Suppressor macrophage (primary cell): ENCODE measurements around the gene FDXACB1.
"Not testable (repeated sequence)": the region's sequence is repeated elsewhere in the genome, so short reads cannot be mapped to it uniquely, and the experiment has no call there.

ENCODE experiments used
- DNase-seq, 4 experiments: peaks; one replicate each; pipeline ENCODE4 v3.0.0-alpha.2; 2020 to 2022

Gene FDXACB1

DNA sequence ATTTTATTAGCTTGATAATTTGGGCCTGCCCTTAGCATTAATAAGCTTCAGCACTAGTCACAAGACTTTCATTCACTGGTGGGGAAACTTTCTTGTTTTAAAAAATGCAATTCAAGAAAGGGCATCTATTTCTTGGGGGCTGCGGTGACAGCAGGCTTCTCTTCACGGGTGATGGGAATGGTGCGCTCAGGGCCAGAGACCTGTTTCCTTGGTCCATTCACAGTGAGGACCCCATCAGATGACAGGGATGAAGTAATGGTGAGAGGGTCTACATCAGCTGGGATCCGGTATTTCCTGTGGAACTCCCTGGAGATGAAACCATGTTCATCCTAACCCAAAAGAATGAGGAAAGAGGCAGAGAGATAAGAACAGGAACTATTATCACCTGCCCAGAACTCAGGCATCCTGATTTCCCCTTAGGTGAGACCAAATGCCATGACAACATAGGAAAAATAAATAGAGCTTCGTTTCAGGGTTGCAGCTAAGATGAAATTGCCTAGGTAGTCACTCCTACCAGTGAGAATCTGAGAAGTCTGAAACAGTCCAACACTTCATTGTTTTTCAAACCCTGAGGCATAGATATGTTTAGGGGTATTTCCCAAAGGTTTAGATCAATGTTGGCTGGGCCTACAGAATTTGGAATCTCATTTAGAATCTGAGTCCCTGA is 29.8 kb upstream of the FDXACB1 start:
- DNase-seq = no peak

DNA sequence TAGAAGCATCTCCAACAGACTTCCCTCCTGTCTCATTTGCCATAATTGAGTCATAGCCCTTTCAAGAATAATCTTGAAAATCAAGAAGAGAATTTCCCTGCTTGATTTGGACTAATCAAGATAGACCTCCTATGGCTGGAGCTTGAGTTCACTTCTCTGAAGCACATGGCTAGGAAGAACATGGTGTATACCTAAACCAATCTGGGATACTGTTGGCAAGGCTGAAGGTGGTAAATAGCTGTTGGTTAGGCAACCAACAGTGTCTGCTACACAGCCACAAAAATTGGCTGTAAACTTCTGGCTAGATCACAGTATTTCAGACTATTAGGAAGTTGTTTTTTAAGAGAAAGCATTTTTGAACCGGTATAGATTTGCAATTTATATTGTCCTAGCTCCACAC is 27.7 kb upstream of the FDXACB1 start:
- DNase-seq = no peak

DNA sequence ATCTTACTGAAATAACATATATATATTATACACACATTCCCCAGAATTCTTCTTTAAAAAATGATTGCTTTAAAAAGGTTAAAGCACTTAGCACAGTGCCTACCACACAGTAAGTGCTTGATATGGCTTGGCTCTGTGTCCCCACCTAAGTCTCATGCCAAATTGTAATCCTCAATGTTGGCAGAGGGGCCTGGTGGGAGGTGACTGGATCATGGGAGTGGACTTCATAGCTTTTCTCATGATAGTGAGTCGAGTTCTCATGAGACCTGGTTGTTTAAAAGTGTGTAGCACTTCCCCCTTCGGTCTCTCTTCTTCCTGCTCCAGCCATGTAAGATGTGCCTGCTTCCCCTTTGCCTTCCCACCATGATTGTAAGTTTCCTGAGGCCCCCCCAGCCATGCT is 26.4 kb upstream of the FDXACB1 start:
- peak; percentile 26 to 56 (median 36) for DNase-seq

DNA sequence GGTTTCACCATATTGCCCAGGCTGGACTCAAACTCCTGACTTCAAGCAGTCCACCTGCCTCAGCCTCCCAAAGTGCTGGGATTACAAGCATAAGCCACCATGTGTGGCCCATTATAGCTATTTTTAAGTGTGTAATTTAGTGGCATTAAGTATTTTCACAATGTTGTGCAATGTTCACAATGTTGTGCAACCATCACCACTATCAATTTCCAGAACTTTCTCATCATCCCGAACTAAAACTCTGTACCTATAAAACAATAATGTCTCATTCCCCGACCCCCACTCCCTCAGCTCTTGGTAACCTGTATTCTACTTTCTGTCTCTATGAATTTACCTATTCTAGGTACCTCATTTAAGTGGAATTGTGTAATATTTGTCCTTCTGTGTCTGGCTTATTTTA is 7.9 kb upstream of the FDXACB1 start:
- DNase-seq = no peak

DNA sequence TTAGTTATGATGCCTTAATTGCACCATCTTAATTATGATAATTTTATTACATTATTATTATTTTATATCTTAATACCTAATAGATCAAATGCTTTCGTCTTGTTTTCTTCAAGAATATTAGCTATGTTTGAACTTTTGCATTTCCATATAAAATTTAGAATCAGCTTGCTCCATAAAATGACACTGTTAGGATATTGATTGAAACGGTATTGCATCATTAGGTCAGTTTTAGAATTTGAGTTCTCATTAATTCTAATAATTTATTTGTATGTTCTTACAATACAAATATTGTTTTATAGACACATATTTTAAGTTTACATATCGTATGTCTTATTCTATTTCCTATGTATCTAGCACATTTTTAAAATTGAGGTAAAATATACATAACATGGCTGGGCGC is 7.1 kb upstream of the FDXACB1 start:
- DNase-seq = no peak

DNA sequence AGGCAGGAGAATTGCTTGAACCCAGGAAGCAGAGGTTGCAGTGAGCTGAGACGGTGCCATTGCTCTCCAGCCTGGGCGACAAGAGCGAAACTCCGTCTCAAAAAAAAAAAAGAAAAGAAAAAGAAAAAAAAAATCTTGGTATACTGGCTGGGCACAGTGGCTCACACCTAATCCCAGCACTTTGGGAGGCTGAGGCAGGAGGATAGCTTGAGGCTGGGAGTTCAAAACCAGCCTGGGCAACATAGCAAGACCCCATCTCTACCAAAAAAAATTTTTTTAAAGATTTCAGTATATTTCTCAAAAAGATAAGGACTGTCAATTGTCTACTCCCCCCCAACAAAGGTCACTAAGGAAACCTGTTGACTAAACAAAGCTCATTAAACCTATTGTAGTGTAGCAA is 6.1 kb upstream of the FDXACB1 start:
- not testable (repeated sequence) for DNase-seq

DNA sequence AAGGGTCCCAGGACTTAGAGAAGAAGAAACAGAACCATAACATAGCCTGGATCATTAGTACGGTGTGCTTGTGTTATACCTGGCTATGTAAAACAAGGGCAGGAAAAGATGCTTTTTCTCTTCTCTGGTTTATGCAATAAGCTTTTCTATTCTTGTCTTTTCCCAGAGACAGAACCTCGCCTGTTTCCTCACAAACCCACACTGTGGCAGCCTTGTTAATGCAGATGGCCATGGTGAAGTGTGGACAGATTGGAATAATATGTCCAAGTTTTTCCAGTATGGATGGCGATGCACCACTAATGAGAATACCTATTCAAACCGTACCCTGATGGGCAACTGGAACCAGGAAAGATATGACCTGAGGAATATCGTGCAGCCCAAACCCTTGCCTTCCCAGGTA is 3.2 kb upstream of the FDXACB1 start:
- no peak for DNase-seq

DNA sequence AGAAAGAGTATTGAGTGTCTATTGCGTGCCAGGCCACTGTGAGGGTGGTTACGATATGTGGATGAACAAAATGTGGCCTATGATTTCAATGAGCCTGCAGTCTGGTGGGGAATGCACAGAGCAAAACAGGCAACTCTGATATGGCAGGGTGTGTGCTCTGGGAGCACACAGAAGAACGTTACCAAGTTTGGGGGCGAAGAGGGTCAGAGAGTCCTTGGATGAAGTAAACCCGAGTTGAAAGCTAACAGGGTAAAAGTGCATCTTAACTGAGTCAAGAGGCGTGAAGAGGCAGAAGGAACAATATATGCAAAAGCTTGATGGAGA is 634 bp upstream of the FDXACB1 start:
- DNase-seq = peak in 1 of 4 experiments; percentile 5

DNA sequence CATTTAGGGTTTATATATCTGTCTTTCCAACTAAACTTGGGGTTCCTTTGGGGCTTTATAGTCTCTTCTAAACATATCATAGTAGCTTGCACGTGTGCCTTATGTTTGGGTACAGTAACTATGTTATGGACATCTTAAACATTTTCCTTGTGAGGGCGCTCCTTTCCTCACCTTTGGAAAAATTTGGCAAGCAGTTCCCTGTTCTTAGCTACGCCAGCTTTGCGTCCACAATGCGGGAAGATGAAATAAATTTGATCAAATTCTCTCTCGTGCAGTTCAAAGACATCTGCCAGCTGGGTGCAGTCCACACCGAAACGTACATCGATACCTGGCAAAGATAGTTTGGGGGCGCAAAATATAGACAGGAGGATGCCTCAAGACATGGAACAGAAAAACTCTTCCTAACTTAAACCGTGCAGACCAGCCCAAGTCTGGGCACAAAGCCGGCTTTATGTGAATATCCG is 548 bp downstream of the FDXACB1 start:
- peak in 1 of 4 experiments; percentile 42 for DNase-seq

DNA sequence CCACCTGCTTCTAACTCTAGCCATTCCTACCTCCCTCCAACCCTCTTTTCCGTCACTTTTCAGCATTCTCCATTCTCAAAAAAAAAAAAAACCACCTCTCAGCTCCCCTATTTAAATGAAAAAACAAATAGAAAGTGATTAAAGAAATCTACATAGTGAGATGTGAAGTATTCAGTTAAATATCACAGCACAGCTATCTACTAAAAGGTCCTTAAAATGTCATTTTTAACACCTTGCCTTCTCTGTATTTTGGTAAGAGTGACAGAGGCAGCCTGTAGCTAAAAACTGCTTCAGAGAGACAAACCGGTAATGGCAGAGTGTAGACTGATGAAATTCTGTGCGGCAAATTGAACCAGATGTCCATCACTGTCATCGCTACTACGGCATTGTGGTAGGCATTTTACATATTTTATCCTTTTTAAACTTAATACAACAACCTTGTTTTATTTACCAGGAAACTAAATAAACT is 7.2 kb downstream of the FDXACB1 start:
- DNase-seq = peak in 1 of 4 experiments; percentile 4

DNA sequence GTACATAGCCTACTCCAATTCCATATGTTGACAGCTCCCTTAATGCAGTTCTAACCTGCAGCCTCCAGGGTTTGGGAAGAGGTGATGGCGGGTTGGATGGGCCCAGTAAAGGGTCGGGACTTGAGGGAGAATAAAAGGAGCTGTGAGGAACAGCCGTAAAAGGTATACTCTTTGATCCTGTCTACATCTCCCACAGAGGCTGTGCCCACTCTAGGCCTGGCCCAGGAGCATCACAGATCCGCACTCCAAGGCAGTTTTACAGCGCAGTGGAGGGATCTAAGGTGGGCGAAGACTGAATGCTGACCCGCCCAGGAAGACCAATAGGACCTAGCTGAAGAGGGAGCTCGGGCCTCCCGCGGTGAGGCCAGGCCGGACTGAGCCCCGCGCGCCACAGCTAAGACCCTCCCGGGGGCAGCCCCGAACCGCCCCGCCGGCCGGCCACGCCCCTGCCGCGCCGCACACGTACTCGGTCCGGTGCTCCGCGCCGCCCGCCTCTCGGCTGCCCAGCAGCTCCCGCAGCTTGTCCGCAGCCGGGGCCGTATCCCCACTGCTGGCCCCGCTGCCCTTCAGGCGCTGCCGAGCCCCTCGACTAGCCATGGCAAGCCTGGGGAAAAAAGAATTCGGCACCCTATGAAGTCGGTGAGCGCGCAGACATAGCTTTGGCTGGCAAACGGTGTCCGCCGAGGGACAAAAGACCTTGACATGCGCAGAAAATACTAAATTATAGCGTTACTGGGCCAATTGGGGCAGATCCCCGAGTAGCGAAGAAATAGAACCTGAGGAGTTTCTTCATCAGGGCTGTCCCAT is 7.9 kb downstream of the FDXACB1 start, which contains the start of gene ALG9:
TSS of gene ALG9 (minus strand) at position 696 of the 807 bp plus-strand sequence. CDS start at position 597, 99 bp downstream.
- DNase-seq = peak; percentile 81 to 92 (median 86)

DNA sequence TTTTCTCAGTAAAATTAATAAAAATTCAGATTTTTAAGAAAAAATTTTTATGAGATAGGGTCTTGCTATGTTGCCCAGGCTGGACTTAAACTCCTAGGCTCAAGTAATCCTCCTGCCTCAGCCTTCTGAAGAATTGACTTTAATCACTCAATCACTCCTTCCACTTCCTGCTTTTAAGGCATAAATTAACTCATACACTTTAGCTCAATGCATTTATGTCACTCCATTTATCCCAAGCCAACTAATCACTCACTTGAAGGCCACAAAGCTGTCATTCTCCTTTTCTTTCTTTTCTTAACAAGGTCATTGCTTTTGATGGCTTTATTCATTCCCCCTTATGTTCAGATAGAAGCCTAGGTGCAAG is 8.5 kb downstream of the FDXACB1 start:
- peak in 2 of 4 experiments; percentile 23 to 26 for DNase-seq

DNA sequence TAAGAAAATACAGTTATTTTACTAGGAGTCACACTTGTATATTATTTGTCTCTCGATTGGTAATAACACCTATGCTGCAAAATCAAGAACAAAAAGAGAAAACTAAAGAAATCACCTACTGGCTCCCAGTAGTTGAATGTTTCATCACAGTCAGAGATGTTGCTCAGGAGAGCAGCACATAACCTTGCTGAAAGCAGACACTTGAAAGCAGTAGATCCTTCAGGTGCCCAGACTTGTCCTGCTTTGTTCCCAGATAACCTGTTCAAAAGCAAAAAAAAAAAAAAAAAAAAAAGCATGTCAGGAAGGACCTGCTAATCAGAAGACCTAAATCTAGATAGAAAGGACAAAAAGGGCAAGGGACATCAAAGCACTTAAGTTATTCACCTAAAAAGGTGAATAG is 8.9 kb downstream of the FDXACB1 start:
- no peak for DNase-seq

DNA sequence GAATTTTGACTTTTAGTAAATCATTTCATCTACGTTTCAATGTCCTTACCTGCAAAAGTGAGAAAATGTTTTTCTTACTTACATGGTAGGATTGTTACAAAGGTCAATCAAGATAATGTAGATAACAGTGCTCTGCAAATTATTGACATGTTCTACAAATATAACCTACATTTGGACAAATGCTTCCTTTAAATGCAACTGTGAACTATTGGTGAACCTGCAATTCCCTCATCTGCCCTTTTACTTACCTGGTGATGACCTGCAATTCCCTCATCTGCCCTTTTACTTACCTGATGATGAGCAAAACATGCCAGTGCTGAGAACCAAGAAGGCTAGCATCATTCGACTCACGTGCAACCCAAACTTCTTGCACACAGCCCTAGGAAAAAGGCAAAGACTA is 18.7 kb downstream of the FDXACB1 start:
- DNase-seq = no peak

DNA sequence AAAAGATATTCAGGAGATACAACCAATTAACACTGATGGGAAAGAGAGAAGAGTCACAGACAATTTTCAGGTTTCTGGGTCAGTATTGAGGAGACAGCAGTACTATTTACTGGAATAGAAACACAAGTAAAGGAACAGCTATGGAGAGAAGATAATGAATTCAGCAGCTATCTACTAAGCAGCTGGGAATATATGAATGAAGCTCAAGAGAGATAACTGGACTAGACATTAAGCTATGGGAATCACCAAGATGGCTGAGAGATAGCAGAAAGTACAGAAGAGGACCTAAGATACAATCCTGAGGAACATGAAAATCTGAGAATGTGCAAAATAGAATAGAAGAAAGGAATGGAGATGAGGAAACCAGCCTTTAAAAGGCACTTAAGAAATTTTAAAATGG is 23.5 kb downstream of the FDXACB1 start:
- DNase-seq = no peak

DNA sequence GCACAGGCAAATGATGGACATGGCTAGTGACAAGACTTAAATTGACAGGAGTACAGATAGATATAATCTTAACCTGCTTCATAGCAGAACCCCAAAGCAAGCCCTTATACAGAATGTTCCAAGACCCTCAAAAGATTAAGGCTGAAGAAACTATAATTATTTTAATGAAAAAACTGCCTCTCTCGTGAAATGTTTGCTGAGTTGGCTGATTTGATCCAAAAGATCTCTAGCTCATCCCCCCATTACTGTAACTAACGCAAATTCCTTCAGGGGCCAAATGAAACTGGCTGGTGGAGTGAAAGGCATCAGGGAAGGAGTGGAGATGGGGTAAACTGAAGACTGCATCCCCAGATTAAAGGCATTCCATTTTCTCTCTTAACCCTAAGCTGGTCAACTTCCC is 26.9 kb downstream of the FDXACB1 start:
- DNase-seq = no peak

DNA sequence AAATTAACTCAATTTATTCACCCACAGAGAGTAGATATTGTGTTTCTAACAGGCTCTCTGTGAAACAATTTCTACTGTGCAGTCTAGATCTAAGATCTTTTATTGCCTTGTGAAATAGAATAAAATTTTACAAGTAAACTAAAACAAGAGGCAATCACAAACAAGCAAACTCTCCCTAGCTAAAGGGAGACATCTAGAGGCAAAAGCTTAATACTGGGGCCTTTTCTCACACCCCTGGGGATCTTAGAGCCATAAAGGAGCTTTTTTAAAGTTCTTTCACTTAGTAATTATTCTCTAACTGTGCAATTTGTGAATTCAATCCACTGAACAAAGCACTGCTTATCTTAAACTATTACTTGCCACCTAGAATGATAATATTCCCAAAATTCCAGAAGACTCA is 27.3 kb downstream of the FDXACB1 start:
- peak; percentile 21 to 57 (median 46) for DNase-seq

DNA sequence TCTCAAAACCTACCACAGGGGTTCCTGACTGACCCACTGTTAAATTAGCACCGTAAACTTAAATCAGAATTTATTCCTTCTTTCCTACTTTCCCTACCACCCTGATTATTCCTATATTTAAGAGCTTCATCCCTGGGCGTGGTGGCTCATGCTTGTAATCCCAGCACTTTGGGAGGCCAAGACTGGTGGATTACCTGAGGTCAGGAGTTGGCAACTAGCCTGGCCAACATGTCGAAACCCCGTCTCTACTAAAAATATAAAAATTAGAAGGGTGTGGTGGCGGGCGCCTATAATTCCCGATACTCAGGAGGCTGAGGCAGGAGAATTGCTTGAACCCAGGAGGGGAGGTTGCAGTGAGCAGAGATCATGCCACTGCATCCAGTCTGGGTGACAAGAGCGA is 27.9 kb downstream of the FDXACB1 start:
- DNase-seq = no peak

DNA sequence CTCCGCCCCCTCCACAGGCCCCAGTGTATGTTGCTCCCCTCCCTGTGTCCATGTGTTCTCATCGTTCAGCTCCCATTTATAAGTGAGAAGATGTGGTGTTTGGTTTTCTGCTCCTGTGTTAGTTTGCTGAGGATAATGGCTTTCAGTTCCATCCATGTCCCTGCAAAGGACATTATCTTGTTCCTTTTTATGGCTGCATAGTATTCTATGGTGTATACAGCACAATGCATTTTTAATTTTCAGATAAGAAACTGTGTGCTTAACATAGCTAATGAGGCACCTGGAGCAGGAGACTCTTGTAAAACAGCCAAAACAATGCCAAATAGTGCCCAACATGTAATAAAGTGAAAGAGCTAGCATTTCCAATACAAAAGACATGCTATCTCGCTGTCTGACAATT is 29.3 kb downstream of the FDXACB1 start:
- DNase-seq = no peak

DNA sequence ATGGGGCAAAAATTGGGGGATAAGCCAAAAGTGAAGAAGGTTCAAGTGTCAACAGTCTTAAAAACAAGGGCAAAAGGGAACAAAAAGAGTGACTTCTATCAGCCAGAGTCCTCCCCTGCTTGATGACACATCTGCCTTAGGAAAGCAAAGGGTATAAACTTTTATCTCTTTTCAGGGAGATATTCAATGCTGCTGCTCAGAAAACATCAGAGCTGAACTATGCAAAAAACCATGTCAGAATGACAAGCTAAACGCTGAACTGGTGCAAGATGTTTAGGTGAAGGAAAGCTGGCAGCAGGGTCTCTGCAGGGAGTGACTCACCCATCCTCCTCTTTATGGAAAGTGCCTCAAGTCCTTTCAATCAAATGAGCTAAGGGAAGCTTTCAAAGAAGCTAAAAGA is 32.3 kb downstream of the FDXACB1 start:
- DNase-seq = peak; percentile 52 to 79 (median 64)

DNA sequence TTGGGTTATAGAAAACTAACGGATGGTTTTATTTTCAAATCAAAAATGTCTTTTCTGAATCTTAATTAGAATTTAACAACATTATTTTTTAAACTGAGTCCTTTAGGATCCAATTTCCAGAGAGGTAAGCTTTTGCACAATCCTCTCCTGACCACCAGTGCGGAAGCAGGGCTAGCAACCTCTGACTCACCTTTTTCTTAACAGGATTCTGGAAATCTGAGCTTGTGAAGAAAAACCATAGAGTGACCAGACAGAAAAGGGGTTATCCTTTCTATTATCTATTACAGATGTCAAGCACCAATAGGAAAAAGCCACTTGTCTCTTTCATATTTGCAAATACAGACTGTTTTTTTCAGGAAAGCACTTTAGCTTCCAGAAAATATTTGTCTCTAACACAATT is 32.9 kb downstream of the FDXACB1 start:
- peak; percentile 9 to 58 (median 50) for DNase-seq

DNA sequence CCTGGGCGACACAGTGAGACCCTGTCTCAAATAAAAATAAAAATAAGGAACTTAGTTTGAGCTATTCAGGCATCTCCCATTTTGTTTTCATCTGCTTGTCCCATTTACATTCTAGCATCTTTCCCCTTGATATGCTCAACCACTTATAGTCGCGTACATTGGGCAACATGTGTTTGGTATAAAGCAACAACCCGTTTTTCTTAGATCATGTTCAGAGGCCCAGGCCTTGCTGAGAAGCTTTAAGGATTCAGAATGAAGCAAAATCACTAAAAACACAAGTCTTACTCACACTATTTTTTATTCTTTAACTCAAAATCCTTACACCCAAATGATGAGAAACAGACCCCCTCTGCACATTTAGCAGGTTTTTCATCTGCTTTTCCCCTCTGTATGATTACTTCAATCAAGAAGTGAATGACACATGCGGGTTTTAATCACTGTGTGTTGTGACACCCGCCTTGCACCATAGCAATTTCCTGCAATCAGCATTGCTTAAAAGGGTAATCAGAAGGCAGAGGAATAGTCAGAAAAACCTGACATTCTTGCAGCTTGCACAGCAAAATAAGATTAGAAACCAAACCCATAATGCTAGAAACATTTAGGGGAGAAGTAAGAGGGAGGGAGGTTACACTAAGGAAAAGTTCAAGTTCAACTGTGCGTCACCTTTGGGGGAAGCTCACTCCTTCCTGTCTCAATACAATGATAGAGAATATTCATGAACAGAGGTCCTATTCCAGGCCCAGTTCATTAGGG is 33.5 kb downstream of the FDXACB1 start:
- DNase-seq = peak; percentile 81 to 92 (median 84)

DNA sequence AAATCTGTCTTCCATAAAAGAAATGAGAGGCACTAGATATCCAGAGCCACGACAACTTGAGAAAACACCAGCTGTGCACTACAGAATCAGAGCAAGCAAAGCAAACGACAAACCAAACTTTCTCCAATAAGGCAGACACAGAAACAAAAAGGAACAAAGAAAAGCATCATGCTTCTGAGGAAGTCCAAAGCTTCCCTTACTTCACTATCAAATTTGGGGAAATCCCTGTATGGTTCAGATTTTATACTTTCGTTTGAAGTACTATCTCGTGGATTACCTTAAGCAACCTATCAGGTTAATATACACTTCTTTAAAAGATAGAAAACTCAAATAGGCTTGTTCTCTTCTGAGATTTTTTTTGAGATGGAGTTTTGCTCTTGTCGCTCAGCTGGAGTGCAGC is 35.3 kb downstream of the FDXACB1 start:
- DNase-seq = peak; percentile 27 to 74 (median 50)
